Bronchial epithelial cell (primary cell): ENCODE results near the gene UBQLN2. TPM values are rescaled to one million over a fixed set of nuclear protein-coding genes. Genes with fewer than 3 reads are reported as not detected.
A peak's percentile ranks its signal among the peaks of the same experiment; 100 is the strongest.

Experiments
- DNase-seq: peaks from one replicate; pipeline ENCODE4 v3.0.0-alpha.2; 2010; ENCODE audit warnings: low read depth
- FAIRE-seq: peaks from 2 replicates; lab custom pipeline; 2011; peaks lifted over from hg19 to GRCh38; lab: Jason Lieb, UNC
- H3K27me3 ChIP-seq: 2 replicates; pipeline ENCODE4 v1.5.1; 2011; ENCODE audit warnings: low read length; ENCODE audit not compliant: control insufficient read depth, insufficient read depth
- H3K36me3 ChIP-seq: 2 replicates; pipeline ENCODE4 v1.5.1; 2011; ENCODE audit warnings: low read length; ENCODE audit not compliant: control insufficient read depth, insufficient read depth
- H3K4me3 ChIP-seq: 2 replicates; pipeline ENCODE4 v1.5.1; 2011; ENCODE audit warnings: mild to moderate bottlenecking, low read depth, low read length, control low read depth
- total RNA-seq: library from RNA; depleted of rRNA; stranded (reverse); fragments of >200 nt; gene quantifications from 2 replicates; pipeline ENCODE4 v1.2.1, GENCODE V29; 2014
- TF ChIP-seq, protein P1 (sequence below): IDR thresholded peaks from 2 replicates; pipeline ENCODE4 v1.5.1; 2011; ENCODE audit warnings: mild to moderate bottlenecking, moderate library complexity, low read length, control low read depth, inconsistent platforms; ENCODE audit not compliant: insufficient read depth, severe bottlenecking

Gene UBQLN2
- total RNA-seq, 1 donor from 2014 or later, result 4.2 TPM

DNA sequence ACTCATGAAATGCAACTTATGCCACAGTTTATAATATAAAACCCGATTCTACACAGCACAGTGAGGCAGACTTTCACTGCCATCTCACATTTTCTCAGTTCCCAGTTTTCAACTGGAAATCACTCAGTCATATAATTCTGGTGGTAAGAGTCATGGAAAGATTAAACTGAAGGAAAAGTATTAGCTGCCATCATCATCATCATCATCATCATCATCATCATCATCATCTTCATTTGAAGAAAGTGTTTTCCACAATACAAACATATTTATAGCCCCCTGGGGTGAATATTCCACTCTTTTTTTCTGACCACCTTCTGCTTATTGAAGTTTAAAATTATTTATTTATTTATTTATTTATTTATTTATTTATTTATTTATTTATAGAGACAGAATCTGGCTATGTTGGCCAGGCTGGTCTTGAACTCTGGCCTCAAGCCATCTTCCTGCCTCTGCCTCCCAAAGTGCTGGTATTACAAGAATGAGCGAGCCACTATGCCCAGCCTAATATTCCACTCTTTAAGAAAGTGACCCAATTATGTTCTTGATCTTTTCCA, 6.0 kb upstream of the UBQLN2 start:
- no peak for FAIRE-seq
- Histone ChIP-seq H3K36me3 (no peaks in the 10 kb centered on the region), H3K4me3 (no peak overlapping the region), H3K27me3 (no peaks in the 10 kb centered on the region)
- DNase-seq, result no peak
- TF ChIP-seq, protein P1, sequence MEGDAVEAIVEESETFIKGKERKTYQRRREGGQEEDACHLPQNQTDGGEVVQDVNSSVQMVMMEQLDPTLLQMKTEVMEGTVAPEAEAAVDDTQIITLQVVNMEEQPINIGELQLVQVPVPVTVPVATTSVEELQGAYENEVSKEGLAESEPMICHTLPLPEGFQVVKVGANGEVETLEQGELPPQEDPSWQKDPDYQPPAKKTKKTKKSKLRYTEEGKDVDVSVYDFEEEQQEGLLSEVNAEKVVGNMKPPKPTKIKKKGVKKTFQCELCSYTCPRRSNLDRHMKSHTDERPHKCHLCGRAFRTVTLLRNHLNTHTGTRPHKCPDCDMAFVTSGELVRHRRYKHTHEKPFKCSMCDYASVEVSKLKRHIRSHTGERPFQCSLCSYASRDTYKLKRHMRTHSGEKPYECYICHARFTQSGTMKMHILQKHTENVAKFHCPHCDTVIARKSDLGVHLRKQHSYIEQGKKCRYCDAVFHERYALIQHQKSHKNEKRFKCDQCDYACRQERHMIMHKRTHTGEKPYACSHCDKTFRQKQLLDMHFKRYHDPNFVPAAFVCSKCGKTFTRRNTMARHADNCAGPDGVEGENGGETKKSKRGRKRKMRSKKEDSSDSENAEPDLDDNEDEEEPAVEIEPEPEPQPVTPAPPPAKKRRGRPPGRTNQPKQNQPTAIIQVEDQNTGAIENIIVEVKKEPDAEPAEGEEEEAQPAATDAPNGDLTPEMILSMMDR, result no peak

DNA sequence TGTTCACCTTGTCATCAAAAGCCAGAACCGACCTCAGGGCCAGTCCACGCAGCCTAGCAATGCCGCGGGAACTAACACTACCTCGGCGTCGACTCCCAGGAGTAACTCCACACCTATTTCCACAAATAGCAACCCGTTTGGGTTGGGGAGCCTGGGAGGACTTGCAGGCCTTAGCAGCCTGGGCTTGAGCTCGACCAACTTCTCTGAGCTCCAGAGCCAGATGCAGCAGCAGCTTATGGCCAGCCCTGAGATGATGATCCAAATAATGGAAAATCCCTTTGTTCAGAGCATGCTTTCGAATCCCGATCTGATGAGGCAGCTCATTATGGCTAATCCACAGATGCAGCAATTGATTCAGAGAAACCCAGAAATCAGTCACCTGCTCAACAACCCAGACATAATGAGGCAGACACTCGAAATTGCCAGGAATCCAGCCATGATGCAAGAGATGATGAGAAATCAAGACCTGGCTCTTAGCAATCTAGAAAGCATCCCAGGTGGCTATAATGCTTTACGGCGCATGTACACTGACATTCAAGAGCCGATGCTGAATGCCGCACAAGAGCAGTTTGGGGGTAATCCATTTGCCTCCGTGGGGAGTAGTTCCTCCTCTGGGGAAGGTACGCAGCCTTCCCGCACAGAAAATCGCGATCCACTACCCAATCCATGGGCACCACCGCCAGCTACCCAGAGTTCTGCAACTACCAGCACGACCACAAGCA, 898 bp downstream of the UBQLN2 start:
- DNase-seq, result peak; percentile 81
- FAIRE-seq, result no peak
- TF ChIP-seq, protein P1, result no peak

DNA sequence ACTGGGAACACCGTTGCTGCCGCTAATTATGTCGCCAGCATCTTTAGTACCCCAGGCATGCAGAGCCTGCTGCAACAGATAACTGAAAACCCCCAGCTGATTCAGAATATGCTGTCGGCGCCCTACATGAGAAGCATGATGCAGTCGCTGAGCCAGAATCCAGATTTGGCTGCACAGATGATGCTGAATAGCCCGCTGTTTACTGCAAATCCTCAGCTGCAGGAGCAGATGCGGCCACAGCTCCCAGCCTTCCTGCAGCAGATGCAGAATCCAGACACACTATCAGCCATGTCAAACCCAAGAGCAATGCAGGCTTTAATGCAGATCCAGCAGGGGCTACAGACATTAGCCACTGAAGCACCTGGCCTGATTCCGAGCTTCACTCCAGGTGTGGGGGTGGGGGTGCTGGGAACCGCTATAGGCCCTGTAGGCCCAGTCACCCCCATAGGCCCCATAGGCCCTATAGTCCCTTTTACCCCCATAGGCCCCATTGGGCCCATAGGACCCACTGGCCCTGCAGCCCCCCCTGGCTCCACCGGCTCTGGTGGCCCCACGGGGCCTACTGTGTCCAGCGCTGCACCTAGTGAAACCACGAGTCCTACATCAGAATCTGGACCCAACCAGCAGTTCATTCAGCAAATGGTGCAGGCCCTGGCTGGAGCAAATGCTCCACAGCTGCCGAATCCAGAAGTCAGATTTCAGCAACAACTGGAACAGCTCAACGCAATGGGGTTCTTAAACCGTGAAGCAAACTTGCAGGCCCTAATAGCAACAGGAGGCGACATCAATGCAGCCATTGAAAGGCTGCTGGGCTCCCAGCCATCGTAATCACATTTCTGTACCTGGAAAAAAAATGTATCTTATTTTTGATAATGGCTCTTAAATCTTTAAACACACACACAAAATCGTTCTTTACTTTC, 1.8 kb downstream of the UBQLN2 start:
- TF ChIP-seq, protein P1, result no peak
- H3K27me3 ChIP-seq, result no peaks in the 10 kb centered on the region
- H3K4me3 ChIP-seq, result peak overlapping the region; percentile 63
- DNase-seq, result no peak
- no peak for FAIRE-seq
- H3K36me3 ChIP-seq, result peaks cover 2% of the 10 kb centered on the region

More for the DNA sequence above, 898 bp downstream of the UBQLN2 start:
- H3K4me3 ChIP-seq, result peak overlapping the region; percentile 63
- H3K36me3 ChIP-seq, result peaks cover 2% of the 10 kb centered on the region
- H3K27me3 ChIP-seq, result no peaks in the 10 kb centered on the region

DNA sequence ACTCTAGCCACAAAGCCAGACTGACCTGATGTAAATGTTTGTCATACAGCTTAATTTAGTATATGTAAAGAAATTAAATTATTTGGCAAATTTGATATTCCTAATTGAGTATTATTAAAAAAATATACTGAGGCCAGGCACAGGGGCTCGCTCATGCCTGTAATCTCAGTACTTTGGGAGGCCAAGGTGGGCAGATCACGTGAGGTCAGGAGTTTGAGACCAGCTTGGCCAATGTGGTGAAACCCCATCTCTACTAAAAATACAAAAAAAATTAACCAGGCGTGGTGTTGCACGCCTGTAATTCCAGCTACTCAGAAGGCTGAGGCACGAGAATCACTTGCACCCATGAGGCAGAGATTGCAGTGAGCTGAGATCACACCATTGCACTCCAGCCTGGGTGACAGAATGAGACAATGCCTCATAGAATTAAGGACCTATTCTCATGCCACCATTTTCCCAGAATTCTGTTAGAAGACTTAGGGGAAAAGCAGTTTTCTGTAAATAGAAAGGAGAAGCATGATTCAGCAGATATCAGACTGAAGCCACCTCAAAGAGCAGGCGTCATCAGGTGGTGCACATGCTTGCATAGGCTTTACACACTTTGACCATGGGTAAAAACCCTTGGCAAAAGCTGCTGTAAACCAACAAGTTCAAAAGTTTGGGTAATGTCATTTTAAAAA, 6.1 kb downstream of the UBQLN2 start:
- H3K36me3 ChIP-seq, result peaks cover 2% of the 10 kb centered on the region
- DNase-seq (no peak), FAIRE-seq (no peak)
- TF ChIP-seq, protein P1, result no peak
- no peak overlapping the region for H3K4me3 ChIP-seq
- H3K27me3 ChIP-seq, result no peaks in the 10 kb centered on the region

DNA sequence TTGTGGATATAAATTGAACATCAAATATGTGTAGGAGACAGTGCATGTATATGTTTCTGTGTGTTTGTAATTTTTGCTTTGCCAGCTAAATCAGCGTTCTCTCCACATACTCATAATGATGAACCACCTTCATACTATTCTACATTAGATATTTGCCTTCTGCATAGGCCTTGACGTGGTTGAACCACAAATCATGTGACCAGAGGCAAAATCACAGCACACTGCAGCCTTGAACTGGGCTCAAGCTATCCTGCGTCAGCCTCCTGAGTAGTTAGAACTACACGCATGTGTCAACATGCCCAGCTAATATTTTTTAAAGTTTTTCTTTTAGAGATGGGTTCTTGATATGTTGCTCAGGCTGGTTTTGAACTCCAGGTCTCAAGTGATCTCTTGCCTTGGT, 9.5 kb downstream of the UBQLN2 start:
- no peak for FAIRE-seq

More for the DNA sequence above, 9.5 kb downstream of the UBQLN2 start:
- Histone ChIP-seq H3K36me3 (no peaks in the 10 kb centered on the region), H3K27me3 (no peaks in the 10 kb centered on the region), H3K4me3 (no peak overlapping the region)
- TF ChIP-seq, protein P1, result no peak
- peak; percentile 84 for DNase-seq
